ENCODE measurements around the gene TBX20.
"Not testable (repeated sequence)": the region's sequence is repeated elsewhere in the genome, so short reads cannot be mapped to it uniquely, and the experiment has no call there.

The TBX20 gene

DNA sequence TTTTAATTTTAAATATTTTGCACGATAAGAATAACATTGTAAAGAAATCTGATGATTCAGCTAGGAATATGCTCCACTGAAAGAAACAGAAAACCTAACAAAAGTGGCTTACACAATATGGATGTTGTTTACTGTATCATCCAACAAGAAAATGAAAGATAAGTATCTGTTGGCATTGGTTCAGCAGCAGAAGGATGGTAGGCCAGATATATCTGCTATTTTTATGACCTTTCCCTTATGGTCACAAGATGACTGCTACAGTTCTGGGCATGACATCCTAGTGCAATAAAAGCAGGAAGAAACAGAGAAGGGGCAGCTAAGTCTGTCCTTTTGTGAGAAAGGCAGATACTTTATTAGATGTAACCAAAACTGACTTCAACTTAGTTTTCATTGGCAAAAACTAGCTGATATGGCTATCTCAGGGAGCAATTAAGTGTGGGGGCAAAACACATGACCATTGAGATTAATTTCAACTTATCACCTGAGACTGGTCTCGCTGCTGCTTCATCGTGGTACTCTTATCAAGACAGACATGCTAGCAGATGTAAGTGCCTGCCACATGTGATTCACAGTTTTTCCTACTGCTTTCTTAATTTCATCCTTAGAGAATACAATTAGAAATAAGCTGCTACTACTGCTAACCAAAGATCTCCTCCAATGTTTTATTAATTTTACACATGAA, 92.7 kb downstream of the TBX20 start:
- not testable (repeated sequence) for H3K4me3 ChIP-seq (ENCODE audit: low read length); DNase-seq (ENCODE audit: low read depth, low spot score); H3K4me1 ChIP-seq (ENCODE audit: control insufficient read depth, insufficient read depth, low read length); H3K9me3 ChIP-seq (ENCODE audit: control insufficient read depth, insufficient read depth, low read length); H3K27ac ChIP-seq (ENCODE audit: low read length); H3K27me3 ChIP-seq (ENCODE audit: control insufficient read depth, insufficient read depth, low read length); H3K36me3 ChIP-seq (ENCODE audit: control insufficient read depth, insufficient read depth, low read length)
- WGBS (ENCODE audit: insufficient coverage, insufficient read length): no CpG with 5 or more reads among the region's 3 CpGs

All from iPS DF 6.9 (cell line).